Measurements from ENCODE around the gene BAZ2B.

- TF ChIP-seq CTCF (IDR thresholded peaks at IDR 0.05) (no peak), POLR2A (IDR thresholded peaks at IDR 0.05) (no peak)
Measured at GRCh38 chr2:159617100-159617499, 752 bp upstream of the BAZ2B start.
